ENCODE data around the gene BCKDHA.
A peak's percentile ranks its signal among the peaks of the same experiment; 100 is the strongest.

The BCKDHA gene
- total RNA-seq: 0.05 to 1.4 (median 0.36) reads per million in 17 experiments

DNA sequence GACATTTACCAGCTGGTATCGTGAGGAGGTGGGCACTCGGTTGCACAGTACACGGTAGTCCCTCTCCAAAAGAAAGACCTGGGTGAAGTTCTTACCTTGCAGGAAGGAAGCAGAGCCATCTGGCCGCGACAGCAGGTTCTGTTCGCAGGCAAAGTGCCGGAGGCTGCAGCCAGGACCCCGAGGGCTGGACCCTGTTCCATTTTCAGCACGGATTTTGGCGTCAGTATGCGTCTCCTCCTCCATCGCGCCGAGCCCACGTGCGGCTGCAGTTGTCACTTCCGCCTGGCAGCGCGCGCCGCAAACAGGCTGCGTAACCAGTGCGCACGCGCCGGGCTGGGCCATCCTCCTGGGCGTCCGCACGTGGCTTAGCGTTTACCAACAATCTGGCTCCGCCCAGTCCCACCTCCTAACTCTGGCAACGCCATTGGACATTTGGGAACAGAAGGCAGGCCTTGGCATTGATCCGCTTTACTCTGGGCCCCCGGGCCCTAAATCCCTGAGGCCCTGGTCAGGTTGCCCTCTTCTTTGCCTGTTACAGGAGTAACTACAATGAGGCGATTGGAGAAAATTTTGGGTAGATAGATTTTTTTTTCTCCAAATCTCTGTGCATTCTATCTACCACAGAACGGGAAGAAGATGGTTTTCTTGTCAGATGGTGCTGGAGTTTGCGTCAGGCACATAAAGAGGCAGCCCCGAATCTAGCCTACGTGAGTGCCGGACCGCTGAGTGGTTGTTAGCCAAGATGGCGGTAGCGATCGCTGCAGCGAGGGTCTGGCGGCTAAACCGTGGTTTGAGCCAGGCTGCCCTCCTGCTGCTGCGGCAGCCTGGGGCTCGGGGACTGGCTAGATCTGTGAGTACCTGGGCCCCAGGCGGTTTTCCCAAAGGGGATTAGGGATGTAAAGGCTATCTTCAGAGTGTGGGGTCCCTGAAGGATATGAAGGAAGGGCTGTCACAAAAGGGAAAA is at the start of gene BCKDHA, which contains the start of gene EXOSC5:
BCKDHA (plus strand) TSS at position 733 of the 964 bp plus-strand sequence; CDS start at position 743, 10 bp downstream.
EXOSC5 (minus strand) TSS at position 274 of the 964 bp plus-strand sequence; CDS start at position 243, 31 bp downstream.
- peak; percentile 100 for DNase-seq

- DNase-seq: peak in 2 of 4 experiments; percentile 10 to 12
Measured at GRCh38 chr19:41350735-41351338, 46.8 kb upstream of the BCKDHA start.

- DNase-seq: peak; percentile 80 to 90 (median 85)
Measured at GRCh38 chr19:41351339-41352245, 46.0 kb upstream of the BCKDHA start.

DNA sequence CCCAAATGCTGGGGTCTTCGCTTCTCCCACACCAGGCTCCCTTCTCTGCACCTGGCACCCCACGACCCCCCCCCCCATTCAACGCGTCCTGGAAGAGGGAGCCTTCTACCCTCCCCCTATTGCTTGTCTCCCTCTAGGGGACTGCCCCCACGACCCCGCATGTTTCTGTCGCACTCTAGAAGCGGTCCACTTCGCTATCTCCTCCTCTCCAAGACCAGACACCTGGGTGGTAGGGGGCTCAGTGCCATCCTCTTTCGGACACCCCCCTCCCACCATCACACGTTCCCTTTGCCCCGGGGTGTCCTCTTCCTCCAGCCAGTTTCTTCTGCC is 45.4 kb upstream of the BCKDHA start:
- DNase-seq: no peak

DNA sequence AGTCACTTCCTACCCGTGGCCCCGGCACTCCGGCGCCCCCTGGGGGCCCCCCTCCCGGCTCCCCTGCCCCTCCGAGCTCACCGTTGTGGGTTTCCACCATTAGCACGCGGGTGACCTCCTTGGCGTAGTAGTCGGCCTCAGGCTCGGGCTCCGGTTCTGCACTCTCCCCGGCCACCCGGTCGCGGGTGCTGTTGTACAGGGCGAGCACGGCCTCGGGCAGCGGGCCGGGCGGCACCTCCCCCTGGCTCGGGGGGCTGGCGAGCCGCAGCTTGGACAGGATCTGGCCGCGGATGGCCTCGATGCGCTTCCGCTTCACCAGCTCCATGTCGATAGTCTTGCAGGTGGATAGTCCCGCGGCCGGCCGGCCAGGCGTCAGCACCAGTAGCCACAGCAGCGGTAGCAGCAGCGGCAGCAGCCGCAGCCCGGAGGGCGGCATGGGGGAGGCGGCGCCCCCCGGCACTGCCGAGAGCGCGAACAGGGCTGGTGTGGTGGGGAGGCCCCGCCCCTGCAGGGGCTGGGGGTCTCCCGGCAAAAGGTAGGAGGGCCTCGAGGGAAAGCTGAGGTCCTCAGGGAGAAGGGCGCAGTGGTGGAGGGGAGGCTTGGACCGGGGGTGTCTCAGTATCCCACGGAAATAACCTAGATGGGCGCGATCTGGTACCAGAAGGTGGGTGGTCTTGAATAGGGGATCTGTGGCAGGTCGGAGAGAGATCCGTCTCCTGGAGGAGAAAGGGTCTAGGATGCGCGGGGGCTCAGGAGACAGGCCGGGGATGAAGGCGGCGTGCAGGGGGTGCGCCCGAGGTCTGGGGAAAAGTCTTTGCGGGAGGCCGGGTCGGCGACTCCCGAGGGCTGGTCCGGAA is 44.8 kb upstream of the BCKDHA start:
- peak; percentile 75 to 91 (median 78) for DNase-seq

DNA sequence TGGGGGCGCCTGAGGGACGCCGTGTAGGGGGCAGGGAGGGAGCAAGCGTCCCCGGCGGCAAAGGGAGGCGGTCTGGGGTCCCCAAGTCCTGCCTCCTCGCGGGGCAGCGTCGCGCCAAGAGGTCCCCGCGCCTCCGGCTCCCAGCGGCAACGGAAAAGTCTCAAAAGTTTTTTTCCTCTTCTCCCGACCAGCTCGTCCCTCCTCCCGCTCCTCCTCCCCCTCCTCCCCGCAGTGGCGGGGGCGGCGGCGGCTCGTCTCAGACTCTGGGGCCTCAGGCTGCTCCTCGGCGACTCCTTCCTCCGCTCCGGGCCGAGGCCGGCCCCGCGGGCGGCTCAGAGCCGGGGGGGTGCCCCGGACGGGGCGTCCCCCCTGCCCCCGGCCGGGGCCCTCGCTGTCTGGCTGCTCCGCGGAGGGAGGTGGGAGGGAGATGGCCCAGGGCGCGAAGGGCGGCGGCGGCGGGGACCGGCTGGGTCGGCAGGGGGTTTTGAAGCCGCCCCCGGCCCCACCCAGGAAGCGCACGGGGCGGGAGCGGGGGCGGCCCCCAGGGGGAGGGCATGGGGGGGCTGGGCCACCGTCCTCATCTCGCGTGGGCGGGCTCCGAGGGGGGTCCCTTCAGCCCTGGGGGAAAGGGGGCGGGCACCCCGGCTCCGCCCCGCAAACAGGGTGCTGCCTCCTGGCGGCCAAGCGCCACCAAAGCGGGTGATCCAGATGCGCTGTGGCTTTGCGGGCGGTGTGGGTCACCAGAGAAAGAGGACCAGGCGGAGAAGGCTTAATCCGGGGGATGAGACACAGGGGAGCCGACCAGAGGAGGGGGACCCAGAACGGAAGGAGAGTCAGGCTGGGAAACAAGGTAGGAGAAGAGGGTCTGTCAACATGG is 43.9 kb upstream of the BCKDHA start, which contains the start of gene TGFB1:
TGFB1 (minus strand) TSS at position 457 of the 877 bp plus-strand sequence. CDS start 878 bp downstream, outside the sequence.
- DNase-seq: peak; percentile 93 to 99 (median 96)

GRCh38 chr19:41354343-41354953 is 43.2 kb upstream of the BCKDHA start:
- no peak for DNase-seq

DNA sequence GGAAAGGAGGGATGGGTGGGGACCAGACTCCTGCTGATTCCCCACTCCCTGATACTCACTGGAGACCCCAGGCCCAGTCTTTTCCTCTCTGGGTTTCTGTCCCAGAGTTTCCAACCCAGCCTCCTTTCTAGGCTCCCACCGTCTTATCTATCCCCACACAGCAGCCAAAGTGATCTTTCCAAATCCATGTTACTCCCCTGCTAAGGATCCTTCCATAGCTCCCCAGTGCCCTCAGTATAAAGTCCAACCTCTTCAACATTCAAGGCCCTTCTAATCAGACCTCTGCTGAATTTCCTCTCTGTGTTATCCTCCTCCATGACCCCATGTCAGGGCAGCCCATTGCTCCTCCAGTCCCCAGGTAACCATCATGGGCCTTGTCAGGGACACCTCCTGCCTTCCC is 42.6 kb upstream of the BCKDHA start:
- no peak for DNase-seq

DNA sequence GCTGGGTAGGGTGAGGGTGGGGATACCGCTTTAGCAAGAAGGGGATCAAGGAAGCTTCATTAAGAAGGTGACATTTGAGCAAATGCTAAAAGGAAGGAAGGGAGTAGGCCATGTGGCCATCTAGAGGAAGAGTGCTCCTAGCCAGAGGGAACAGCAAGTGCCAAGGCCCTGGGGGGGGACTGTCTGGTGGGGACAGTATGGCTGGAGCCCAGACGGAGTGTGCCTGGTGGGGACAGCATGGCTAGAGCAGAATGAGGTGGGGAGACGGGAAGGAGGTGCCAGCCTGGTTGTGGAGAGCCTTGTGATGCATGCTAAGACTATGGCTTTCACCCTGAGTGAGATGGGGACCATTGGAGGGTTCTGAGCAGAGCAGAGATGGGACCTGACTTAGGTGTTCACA is 41.8 kb upstream of the BCKDHA start:
- peak in 1 of 4 experiments; percentile 26 for DNase-seq

- DNase-seq: peak; percentile 53 to 76 (median 68)
Measured at GRCh38 chr19:41356984-41357739, 40.5 kb upstream of the BCKDHA start.

GRCh38 chr19:41357746-41358145 is 39.9 kb upstream of the BCKDHA start:
- DNase-seq: no peak

GRCh38 chr19:41359741-41360140 is 37.9 kb upstream of the BCKDHA start:
- DNase-seq: no peak

DNA sequence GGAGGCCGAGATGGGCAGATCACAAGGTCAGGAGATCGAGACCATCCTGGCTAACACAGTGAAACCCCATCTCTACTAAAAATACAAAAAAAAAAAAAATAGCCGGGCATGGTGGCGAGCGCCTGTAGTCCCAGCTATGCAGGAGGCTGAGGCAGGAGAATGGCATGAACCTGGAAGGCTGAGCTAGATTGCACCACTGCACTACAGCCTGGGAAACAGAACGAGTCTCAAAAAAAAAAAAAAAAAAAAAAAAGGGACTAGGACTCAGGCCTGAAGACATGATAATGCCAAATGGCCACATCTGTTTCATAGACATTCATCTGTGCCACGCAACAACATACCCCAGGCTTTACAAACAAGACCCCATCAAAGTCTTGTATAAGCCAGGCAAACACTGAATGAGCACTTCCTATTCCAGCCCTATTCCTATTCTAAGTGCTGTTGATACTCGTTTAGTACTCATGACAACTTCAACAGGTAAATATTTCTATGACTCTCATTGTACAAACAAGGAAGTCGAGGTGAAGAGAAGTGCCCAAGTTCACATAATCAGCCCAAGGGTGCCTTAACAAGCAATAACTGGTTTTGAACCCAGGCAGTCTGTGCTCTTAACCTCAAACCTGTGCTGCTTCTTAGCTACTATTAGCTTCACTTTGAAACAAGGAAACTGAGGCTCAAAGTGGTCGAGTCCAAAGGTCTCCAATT is 35.3 kb upstream of the BCKDHA start:
- no peak for DNase-seq

DNA sequence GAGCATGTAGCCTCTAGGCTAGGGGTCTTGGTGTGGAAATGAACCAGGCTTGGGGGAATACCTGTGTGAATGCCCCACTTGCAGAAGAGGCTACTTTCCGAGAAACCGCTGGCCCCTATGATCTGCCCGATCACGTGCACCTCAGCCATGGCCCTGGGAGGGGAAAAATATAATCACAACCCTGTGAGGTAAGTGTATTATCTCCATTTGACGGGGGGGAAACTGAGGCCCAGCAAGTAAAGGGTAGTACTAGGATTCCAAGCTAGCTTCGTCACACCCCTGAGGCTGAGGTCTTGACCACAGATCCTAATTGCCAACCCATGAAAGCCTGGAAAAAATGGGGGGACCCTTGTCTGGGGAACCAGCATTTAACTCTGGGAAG is 34.3 kb upstream of the BCKDHA start:
- no peak for DNase-seq

GRCh38 chr19:41363753-41364523 is 33.7 kb upstream of the BCKDHA start, which contains the start of gene B9D2:
Gene B9D2, minus strand, starts transcription at chr19:41364149. Its CDS starts 630 bp downstream, at chr19:41363519.
- peak; percentile 98 to 99 (median 98) for DNase-seq

DNA sequence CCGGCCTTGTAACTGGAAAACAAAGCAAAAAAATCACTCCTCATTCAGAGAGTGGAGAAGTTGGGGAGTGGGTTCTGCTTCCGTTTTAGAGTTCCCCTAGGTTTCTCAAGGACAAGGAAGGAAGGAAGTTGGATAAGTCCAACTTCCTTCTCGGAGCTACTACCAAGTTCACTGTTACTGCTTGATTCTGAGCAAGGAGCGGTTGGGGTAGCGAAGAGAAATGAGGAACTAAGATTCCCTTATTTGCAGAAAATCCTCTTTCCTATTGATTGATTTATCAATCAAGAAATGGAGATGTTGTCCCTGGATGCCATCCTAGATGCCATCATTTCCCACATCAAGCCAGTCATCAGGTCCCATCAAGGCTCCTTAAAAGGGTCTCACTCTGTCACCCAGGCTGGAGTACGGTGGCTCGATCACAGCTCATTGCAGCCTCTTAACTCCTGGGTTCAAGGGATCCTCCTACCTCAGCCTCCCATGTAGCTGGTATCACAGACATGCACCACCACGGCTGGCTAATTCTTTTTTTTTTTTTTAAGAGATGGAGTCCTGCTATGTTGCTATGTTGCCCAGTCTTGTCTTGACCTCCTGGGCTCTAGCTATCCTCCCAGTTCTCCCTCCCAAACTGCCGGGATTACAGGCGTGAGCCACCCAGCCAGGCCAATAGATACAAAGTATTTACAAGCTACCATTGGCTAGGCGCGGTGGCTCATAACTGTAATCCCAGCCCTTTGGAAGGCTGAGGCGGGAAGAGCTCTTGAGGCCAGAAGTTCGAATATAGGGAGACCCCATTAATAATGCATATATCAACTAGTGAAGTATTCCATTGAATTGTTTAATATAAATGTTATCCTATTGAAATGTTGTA is 32.9 kb upstream of the BCKDHA start:
- peak; percentile 65 to 87 (median 80) for DNase-seq

All from suppressor macrophage (primary cell).